ENCODE results near the gene GPER1. TPM values are rescaled to one million over a fixed set of nuclear protein-coding genes. Genes with fewer than 3 reads are reported as not detected.

The GPER1 gene
- polyA plus RNA-seq, 1 experiment: 1.4 TPM

- no peak for DNase-seq (ENCODE audit: low read depth, low spot score)
- POLR2A ChIA-PET: no interaction called here
- Histone ChIP-seq H3K27me3 (ENCODE audit: control insufficient read depth, insufficient read depth, low read length) (no peaks in the 10 kb centered on the region), H3K4me3 (ENCODE audit: low read depth, low read length) (no peak overlapping the region), H3K9me3 (ENCODE audit: control insufficient read depth, insufficient read depth, low read length) (no peaks in the 10 kb centered on the region; the same call in 1 of the 2 replicates), H3K27ac (ENCODE audit: low read depth, low read length) (no peak overlapping the region)
- TF ChIP-seq CTCF (IDR thresholded peaks at IDR 0.05; ENCODE audit: low read depth, low read length): no peak
- CTCF ChIA-PET: interaction anchor here (1.3 kb wide), 1 partner anchor 14 kb away, joined by 3 read pairs; no protein-coding TSS in a partner anchor
These were observed 22.4 kb downstream of the GPER1 start for GRCh38 chr7:1110358-1110757.

GRCh38 chr7:1111156-1111555 is 23.2 kb downstream of the GPER1 start:
- DNase-seq (ENCODE audit: low read depth, low spot score): no peak
- H3K4me3 ChIP-seq (ENCODE audit: low read depth, low read length): no peak overlapping the region
- H3K27me3 ChIP-seq (ENCODE audit: control insufficient read depth, insufficient read depth, low read length): no peaks in the 10 kb centered on the region
- POLR2A ChIA-PET: no interaction called here
- H3K27ac ChIP-seq (ENCODE audit: low read depth, low read length): no peak overlapping the region
- CTCF ChIA-PET: interaction anchor here (1.3 kb wide), 1 partner anchor 13 kb away, joined by 3 read pairs; no protein-coding TSS in a partner anchor
- peaks cover 4% of the 10 kb centered on the region for H3K9me3 ChIP-seq (ENCODE audit: control insufficient read depth, insufficient read depth, low read length)
- no peak for TF ChIP-seq CTCF (IDR thresholded peaks at IDR 0.05; ENCODE audit: low read depth, low read length)

DNA sequence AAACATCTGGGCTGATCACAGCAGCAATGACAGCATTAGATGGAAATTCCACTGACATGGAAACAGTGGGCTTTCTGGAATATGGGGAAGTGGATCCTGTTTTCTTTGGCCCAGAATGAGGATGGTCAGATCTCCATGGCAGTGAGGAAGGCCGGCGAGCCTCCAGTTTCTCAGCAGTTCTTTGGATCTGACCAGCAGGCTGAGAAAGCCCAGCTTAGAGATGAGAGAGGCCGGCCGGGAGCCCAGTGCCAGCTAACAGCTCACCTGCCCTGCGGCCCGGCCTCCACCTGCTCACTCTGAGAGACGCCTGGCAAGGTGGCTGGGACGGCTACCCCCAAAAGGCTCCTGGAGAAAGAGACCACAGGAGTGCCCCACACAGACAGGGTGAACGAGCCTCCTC is 24.2 kb downstream of the GPER1 start:
- TF ChIP-seq CTCF (IDR thresholded peaks at IDR 0.05; ENCODE audit: low read depth, low read length): no peak
- Histone ChIP-seq H3K27ac (ENCODE audit: low read depth, low read length) (no peak overlapping the region), H3K9me3 (ENCODE audit: control insufficient read depth, insufficient read depth, low read length) (peaks cover 4% of the 10 kb centered on the region), H3K4me3 (ENCODE audit: low read depth, low read length) (no peak overlapping the region), H3K27me3 (ENCODE audit: control insufficient read depth, insufficient read depth, low read length) (no peaks in the 10 kb centered on the region)
- ChIA-PET CTCF (no interaction called here), POLR2A (no interaction called here)
- DNase-seq (ENCODE audit: low read depth, low spot score): no peak

DNA sequence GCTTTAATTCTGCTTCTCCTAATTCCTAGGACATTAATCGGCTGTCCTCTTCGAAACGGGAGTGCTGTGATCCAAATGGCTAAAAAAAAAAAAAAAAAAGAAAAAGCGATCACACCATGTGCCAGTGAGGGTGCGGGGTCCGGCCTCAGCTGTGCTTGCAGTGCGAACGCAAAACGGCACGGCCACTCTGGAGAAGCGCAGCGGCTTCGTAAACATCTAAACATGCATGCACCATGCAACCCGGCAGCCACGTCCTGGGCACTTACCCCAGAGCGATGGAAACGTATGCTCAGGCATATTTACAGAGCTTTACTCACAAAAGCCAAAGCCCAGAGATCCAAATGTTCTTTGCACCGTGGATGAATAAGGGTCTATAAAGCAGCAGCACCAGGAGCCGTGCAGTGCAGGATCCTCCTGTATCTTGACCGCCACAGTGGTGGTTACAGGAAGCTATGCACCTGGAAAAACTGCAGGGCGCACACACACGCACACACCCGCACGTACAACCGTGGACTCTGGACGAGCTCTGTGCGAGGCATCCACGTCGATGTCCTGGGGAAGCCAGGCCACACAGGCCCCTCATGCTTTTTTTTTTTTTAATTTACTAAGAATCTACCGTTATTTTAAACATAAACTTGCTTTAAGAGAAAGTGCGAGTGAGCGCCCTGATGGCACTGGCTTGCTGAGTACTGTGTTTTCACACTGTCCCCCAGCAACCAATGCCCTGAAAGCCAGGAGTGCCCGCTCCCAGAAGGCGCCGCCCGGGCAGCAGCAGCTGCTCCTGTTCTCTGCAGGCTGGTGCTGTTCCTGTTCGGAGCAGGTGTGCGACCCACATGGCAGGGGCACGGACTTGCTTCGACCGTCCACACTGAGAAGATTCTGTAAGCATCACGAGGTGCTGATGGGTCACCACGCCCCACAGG is 25.0 kb downstream of the GPER1 start:
- Histone ChIP-seq H3K9me3 (ENCODE audit: control insufficient read depth, insufficient read depth, low read length) (peaks cover 12% of the 10 kb centered on the region), H3K4me3 (ENCODE audit: low read depth, low read length) (no peak overlapping the region), H3K27ac (ENCODE audit: low read depth, low read length) (peak overlapping the region; percentile 2), H3K27me3 (ENCODE audit: control insufficient read depth, insufficient read depth, low read length) (no peaks in the 10 kb centered on the region)
- no peak for TF ChIP-seq CTCF (IDR thresholded peaks at IDR 0.05; ENCODE audit: low read depth, low read length)
- CTCF ChIA-PET: no interaction called here
- DNase-seq (ENCODE audit: low read depth, low spot score): no peak
- POLR2A ChIA-PET: no interaction called here

GRCh38 chr7:1113548-1113885 is 25.6 kb downstream of the GPER1 start:
- H3K27ac ChIP-seq (ENCODE audit: low read depth, low read length): no peak overlapping the region
- TF ChIP-seq CTCF (IDR thresholded peaks at IDR 0.05; ENCODE audit: low read depth, low read length): no peak
- POLR2A ChIA-PET: no interaction called here
- no peak overlapping the region for H3K4me3 ChIP-seq (ENCODE audit: low read depth, low read length)
- H3K9me3 ChIP-seq (ENCODE audit: control insufficient read depth, insufficient read depth, low read length): peaks cover 12% of the 10 kb centered on the region
- no peaks in the 10 kb centered on the region for H3K27me3 ChIP-seq (ENCODE audit: control insufficient read depth, insufficient read depth, low read length)
- DNase-seq (ENCODE audit: low read depth, low spot score): no peak
- CTCF ChIA-PET: no interaction called here

Data from AG04450 (cell line).